Activated naive CD4-positive, alpha-beta T cell treated with anti-CD3 and anti-CD28 coated beads, Interleukin-2, amount 50 U/mL, for 24 hours (primary cell): ENCODE data around the gene CFL1.

Source experiments
- H3K27ac Mint-ChIP-seq: one replicate; pipeline ENCODE4 v1.8.0; 2021; ENCODE audit warnings: mild to moderate bottlenecking, mixed read lengths
- H3K27me3 Mint-ChIP-seq: one replicate; pipeline ENCODE4 v1.8.0; 2021; ENCODE audit warnings: mixed read lengths
- H3K36me3 Mint-ChIP-seq: one replicate; pipeline ENCODE4 v1.8.0; 2021; ENCODE audit warnings: mixed read lengths
- H3K4me1 Mint-ChIP-seq: one replicate; pipeline ENCODE4 v1.8.0; 2021; ENCODE audit warnings: mixed read lengths
- H3K4me3 Mint-ChIP-seq: one replicate; pipeline ENCODE4 v1.8.0; 2021; ENCODE audit warnings: mild to moderate bottlenecking, mixed read lengths
- H3K9me3 Mint-ChIP-seq: one replicate; pipeline ENCODE4 v1.8.0; 2021; ENCODE audit warnings: mixed read lengths

CFL1 gene

GRCh38 chr11:65857853-65858680 lies at the start of gene CFL1:
CFL1 (minus strand) TSS chr11:65858180; CDS start chr11:65858099, 81 bp downstream.
- Mint-ChIP-seq H3K27me3 (no peaks in the 10 kb centered on the region), H3K9me3 (no peaks in the 10 kb centered on the region), H3K36me3 (peaks cover 24% of the 10 kb centered on the region), H3K4me1 (peaks cover 66% of the 10 kb centered on the region), H3K4me3 (peak within 1 kb of the TSS; percentile 95), H3K27ac (peak within 1 kb of the TSS; percentile 98)

DNA sequence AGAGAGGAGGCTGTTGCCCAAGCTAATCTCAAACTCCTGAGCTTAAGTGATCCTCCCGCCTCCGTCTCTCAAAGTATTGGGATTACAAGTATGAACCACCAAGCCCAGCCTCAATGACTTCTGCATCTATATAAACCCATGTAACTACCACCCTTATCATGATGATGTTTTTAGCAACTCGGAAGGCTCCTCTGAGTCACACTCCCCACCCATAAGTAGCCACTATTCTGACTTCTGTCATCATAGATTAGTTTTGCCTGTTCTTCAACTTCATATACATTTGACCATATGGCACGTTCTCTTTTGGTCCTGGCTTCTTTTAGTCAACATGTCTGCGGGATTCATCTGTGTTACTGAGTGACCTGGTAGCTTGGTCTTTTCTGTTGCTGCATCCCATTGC lies 48.6 kb upstream of the CFL1 start:
- Mint-ChIP-seq H3K27me3 (no peaks in the 10 kb centered on the region), H3K4me3 (no peak overlapping the region), H3K36me3 (no peaks in the 10 kb centered on the region), H3K9me3 (no peaks in the 10 kb centered on the region), H3K4me1 (peaks cover 7% of the 10 kb centered on the region), H3K27ac (no peak overlapping the region)

DNA sequence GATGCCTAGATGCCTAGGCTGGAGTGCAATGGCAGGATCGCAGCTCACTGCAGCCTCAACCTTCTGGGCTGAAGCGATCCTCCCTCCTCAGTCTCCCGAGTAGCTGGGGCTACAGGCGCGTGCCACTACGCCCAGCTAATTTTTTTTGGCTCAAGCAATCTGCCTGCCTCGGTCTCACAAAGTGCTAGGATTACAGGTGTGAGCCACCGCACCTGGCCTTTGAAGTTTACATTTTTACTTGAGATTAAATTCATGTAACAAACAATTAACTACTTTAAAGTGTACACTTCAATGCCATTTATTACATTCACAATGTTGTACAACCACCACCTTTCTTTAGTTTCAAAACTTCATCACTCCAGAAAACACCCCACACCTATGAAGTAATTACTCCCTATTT lies 45.7 kb upstream of the CFL1 start:
- no peaks in the 10 kb centered on the region for H3K9me3 Mint-ChIP-seq
- H3K27me3 Mint-ChIP-seq, result no peaks in the 10 kb centered on the region
- H3K27ac Mint-ChIP-seq, result peak overlapping the region; percentile 68
- no peak overlapping the region for H3K4me3 Mint-ChIP-seq
- H3K4me1 Mint-ChIP-seq, result peaks cover 8% of the 10 kb centered on the region
- H3K36me3 Mint-ChIP-seq, result peaks cover 3% of the 10 kb centered on the region

GRCh38 chr11:65903068-65903481 lies 45.1 kb upstream of the CFL1 start:
- Mint-ChIP-seq H3K36me3 (peaks cover 3% of the 10 kb centered on the region), H3K27ac (no peak overlapping the region), H3K4me1 (peaks cover 8% of the 10 kb centered on the region), H3K9me3 (no peaks in the 10 kb centered on the region), H3K4me3 (no peak overlapping the region), H3K27me3 (no peaks in the 10 kb centered on the region)

GRCh38 chr11:65900899-65901180 lies 42.9 kb upstream of the CFL1 start:
- Mint-ChIP-seq H3K4me1 (peaks cover 26% of the 10 kb centered on the region), H3K9me3 (no peaks in the 10 kb centered on the region), H3K4me3 (peak overlapping the region; percentile 60), H3K27me3 (no peaks in the 10 kb centered on the region), H3K27ac (peak overlapping the region; percentile 79), H3K36me3 (peaks cover 13% of the 10 kb centered on the region)

DNA sequence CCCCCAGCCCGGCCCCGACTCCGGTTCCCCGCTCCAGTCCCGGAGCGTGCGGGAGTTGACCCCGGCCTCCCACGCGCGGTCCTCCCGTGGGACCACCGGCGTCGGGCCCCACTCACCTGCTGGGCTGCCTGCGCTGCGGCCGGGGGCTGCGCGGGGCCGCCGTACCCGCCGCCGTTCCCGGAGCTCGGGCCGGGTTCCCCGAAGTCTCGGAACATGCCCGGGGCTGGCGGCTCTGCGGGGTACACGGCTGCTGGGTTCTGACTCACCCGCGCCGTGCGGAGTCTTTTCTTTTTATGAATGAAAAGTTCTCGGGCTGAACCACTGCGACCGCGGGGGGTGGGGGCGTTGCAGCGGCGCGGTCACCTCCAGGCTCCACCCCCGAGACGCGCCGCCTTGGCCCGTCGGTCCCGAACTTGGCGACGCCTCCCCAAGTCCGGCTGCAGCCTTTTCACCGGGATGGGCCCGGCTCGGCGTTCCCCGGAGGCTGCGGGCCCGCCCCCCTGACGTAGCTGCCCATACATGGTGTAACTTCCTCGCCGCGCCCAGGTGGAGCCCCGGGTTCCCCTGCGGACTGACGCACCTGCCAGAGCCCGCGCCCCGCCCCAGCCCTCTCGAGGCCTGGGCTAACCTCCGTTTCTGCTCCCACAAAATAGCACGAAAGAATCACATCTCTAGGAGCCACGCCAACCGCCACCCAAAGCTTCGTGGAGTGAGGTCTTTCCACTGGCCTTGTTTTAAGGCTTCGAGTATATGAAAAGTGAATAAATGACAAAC lies 42.3 kb upstream of the CFL1 start, which contains the start of gene FOSL1:
Gene FOSL1 (minus strand): TSS at position 264 of the 774 bp plus-strand sequence. CDS start 49 bp downstream, at position 215.
- Mint-ChIP-seq H3K4me1 (peaks cover 32% of the 10 kb centered on the region), H3K9me3 (no peaks in the 10 kb centered on the region), H3K27ac (peak within 1 kb of the TSS; percentile 93), H3K4me3 (peak within 1 kb of the TSS; percentile 93), H3K36me3 (peaks cover 13% of the 10 kb centered on the region), H3K27me3 (no peaks in the 10 kb centered on the region)

DNA sequence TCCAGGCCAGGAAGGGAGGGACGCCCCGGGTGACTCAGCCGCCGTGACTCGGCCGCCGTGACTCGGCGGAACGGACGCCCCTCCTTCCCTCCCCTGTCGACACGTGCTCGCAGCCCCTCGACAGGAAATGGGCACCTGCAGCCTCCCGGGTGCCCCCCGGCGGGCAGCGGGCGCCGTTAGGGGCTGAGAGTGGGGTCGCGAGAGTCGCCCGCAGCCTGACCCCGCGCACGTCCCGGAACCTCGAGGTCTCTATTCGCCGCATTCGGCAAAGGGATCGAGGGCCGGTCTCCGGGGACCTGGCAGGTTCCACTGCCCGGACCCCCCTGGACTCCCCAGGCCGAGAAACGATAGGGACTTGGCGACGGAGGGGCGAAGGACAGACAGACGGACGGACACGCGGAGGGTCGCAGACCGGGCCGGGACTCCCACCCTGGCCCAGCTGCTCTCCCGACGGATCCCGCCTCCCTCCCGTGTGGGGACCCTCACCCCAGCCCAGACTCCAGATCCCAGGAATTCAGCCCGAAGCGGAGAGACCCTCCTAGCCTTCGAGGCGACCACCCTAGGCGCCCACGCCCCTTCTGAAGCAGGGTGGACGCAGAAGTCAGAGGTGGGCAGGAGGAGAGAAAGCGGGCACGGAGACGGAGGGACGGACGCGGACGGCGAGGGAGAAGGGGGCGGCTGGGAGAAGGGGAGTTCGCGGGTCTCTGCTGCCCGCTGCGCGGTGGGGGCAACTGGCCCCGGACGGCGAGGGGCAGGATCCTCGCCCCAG lies 41.6 kb upstream of the CFL1 start:
- peaks cover 35% of the 10 kb centered on the region for H3K4me1 Mint-ChIP-seq
- H3K9me3 Mint-ChIP-seq, result no peaks in the 10 kb centered on the region
- peak overlapping the region; percentile 93 for H3K27ac Mint-ChIP-seq
- H3K36me3 Mint-ChIP-seq, result peaks cover 13% of the 10 kb centered on the region
- no peaks in the 10 kb centered on the region for H3K27me3 Mint-ChIP-seq
- H3K4me3 Mint-ChIP-seq, result peak overlapping the region; percentile 93

GRCh38 chr11:65898656-65899355 lies 40.8 kb upstream of the CFL1 start:
- Mint-ChIP-seq H3K4me3 (peak overlapping the region; percentile 93), H3K4me1 (peaks cover 41% of the 10 kb centered on the region), H3K36me3 (peaks cover 15% of the 10 kb centered on the region), H3K27me3 (no peaks in the 10 kb centered on the region), H3K9me3 (no peaks in the 10 kb centered on the region), H3K27ac (peak overlapping the region; percentile 97)

- H3K36me3 Mint-ChIP-seq, result peaks cover 22% of the 10 kb centered on the region
- peak overlapping the region; percentile 70 for H3K27ac Mint-ChIP-seq
- peak overlapping the region; percentile 65 for H3K4me3 Mint-ChIP-seq
Measured at GRCh38 chr11:65897020-65897471, 39.1 kb upstream of the CFL1 start.

GRCh38 chr11:65896034-65896999 lies 38.3 kb upstream of the CFL1 start:
- Mint-ChIP-seq H3K4me3 (peak overlapping the region; percentile 24), H3K4me1 (peaks cover 60% of the 10 kb centered on the region), H3K9me3 (no peaks in the 10 kb centered on the region), H3K36me3 (peaks cover 22% of the 10 kb centered on the region), H3K27ac (peak overlapping the region; percentile 8), H3K27me3 (no peaks in the 10 kb centered on the region)

More at GRCh38 chr11:65897020-65897471, 39.1 kb upstream of the CFL1 start:
- H3K4me1 Mint-ChIP-seq, result peaks cover 59% of the 10 kb centered on the region
- H3K27me3 Mint-ChIP-seq, result no peaks in the 10 kb centered on the region
- H3K9me3 Mint-ChIP-seq, result no peaks in the 10 kb centered on the region

- Mint-ChIP-seq H3K36me3 (peaks cover 22% of the 10 kb centered on the region), H3K27ac (peak overlapping the region; percentile 85), H3K4me3 (peak overlapping the region; percentile 24), H3K27me3 (no peaks in the 10 kb centered on the region), H3K9me3 (no peaks in the 10 kb centered on the region), H3K4me1 (peaks cover 53% of the 10 kb centered on the region)
Measured at GRCh38 chr11:65895482-65895981, 37.6 kb upstream of the CFL1 start.

- H3K36me3 Mint-ChIP-seq, result peaks cover 22% of the 10 kb centered on the region
- H3K4me1 Mint-ChIP-seq, result peaks cover 65% of the 10 kb centered on the region
- H3K9me3 Mint-ChIP-seq, result no peaks in the 10 kb centered on the region
- H3K4me3 Mint-ChIP-seq, result peak overlapping the region; percentile 81
- peak overlapping the region; percentile 18 for H3K27ac Mint-ChIP-seq
- no peaks in the 10 kb centered on the region for H3K27me3 Mint-ChIP-seq
Measured at GRCh38 chr11:65894034-65894591, 36.1 kb upstream of the CFL1 start.

GRCh38 chr11:65892661-65893317 lies 34.8 kb upstream of the CFL1 start:
- no peaks in the 10 kb centered on the region for H3K27me3 Mint-ChIP-seq
- H3K27ac Mint-ChIP-seq, result peak overlapping the region; percentile 97
- H3K9me3 Mint-ChIP-seq, result no peaks in the 10 kb centered on the region
- peak overlapping the region; percentile 81 for H3K4me3 Mint-ChIP-seq
- H3K4me1 Mint-ChIP-seq, result peaks cover 69% of the 10 kb centered on the region
- H3K36me3 Mint-ChIP-seq, result peaks cover 19% of the 10 kb centered on the region
